Erythroblast (primary cell): Measurements from ENCODE around the gene ISCA2.

Source experiments
- GATA1 ChIP-seq: IDR thresholded peaks from 2 replicates; pipeline ENCODE4 v1.6.1; 2011; ENCODE audit warnings: low read depth, mild to moderate bottlenecking, control low read depth, low read length, moderate library complexity
- POLR2A ChIP-seq: IDR thresholded peaks from 2 replicates; pipeline ENCODE4 v1.6.1; 2011; ENCODE audit warnings: mild to moderate bottlenecking, low read length

DNA sequence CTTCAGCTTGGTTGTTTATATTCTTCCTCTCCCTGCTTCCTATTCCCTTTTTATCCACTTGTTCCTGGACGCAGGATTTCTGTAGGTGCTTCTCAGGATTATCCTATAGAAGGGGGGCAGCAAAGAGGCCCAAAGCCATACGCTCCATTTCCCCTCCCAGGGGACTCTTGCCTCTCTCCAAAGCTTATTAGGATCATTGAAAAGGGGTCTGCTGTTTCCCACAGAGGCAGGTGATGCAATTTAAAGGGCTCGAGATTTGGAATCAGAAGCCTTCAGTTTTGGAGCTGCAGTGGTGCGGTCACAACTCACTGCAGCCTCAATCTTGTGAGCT, 36.0 kb upstream of the ISCA2 start:
- no peak for TF ChIP-seq POLR2A
- TF ChIP-seq GATA1, result no peak
